ENCODE measurements around the gene CTSG.

GRCh38 chr14:24597403-24597802 lies 21.4 kb upstream of the CTSG start:
- TF ChIP-seq, protein P1, sequence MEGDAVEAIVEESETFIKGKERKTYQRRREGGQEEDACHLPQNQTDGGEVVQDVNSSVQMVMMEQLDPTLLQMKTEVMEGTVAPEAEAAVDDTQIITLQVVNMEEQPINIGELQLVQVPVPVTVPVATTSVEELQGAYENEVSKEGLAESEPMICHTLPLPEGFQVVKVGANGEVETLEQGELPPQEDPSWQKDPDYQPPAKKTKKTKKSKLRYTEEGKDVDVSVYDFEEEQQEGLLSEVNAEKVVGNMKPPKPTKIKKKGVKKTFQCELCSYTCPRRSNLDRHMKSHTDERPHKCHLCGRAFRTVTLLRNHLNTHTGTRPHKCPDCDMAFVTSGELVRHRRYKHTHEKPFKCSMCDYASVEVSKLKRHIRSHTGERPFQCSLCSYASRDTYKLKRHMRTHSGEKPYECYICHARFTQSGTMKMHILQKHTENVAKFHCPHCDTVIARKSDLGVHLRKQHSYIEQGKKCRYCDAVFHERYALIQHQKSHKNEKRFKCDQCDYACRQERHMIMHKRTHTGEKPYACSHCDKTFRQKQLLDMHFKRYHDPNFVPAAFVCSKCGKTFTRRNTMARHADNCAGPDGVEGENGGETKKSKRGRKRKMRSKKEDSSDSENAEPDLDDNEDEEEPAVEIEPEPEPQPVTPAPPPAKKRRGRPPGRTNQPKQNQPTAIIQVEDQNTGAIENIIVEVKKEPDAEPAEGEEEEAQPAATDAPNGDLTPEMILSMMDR (IDR thresholded peaks at IDR 0.05), result no peak
- no peak for TF ChIP-seq POLR2A (IDR thresholded peaks at IDR 0.05)

Data from transverse colon (tissue), 3 donors.